Omental fat pad (tissue), 4 donors: ENCODE measurements around the gene NWD2. TPM values are rescaled to one million over a fixed set of nuclear protein-coding genes. Genes with fewer than 3 reads are reported as not detected.

Experiments
- ATAC-seq: fragments of 150-250 bp; one replicate; pipeline ENCODE4 v1.9.1; 2016; ENCODE audit warnings: mild to moderate bottlenecking, moderate library complexity; ENCODE audit not compliant: low FRiP score
- DNase-seq: peaks from one replicate; pipeline ENCODE4 v3.0.0-alpha.2; 2019; ENCODE audit warnings: low spot score
- CTCF ChIP-seq, 3 donors: fragments of 450-650 bp; IDR thresholded peaks; one replicate each; pipeline ENCODE4 v1.5.1; 2016 to 2017; ENCODE audit warnings: antibody characterized with exemption in 3 of 3, mild to moderate bottlenecking in 3 of 3, moderate library complexity in 2 of 3
- total RNA-seq, 4 donors: library from RNA; depleted of rRNA; stranded (reverse); fragments of >200 nt; gene quantifications; one replicate each; pipeline ENCODE4 v1.1.0, GENCODE V29; 2016

The NWD2 gene
- total RNA-seq, 4 donors from 2014 or later: 2.0 to 21.2 (median 11.4) TPM

- ATAC-seq: no peak
- no peak for DNase-seq
- TF ChIP-seq CTCF (IDR thresholded peaks at IDR 0.05): no peak
Observed at GRCh38 chr4:37322122-37322521, 77.6 kb downstream of the NWD2 start.

DNA sequence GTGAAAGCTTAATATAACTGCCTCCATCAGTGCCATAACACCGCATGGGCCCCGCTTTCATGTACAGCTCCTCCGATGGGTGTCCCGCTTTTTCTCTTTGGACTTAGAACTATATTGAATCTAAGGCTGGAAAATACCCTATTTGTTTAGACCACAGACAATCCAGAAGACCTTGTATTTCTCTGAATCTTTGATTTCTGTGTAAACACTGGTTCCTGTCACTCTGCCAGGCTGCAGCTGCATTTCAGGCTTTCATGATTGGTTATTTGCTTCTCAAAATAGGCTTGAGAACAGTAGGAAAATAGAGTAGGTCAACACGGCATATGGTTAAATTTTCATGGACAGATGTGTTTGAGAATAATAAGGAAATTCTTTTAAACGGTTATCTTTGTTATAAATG lies 80.0 kb downstream of the NWD2 start:
- ATAC-seq (no peak), DNase-seq (no peak)
- no peak for TF ChIP-seq CTCF (IDR thresholded peaks at IDR 0.05)

DNA sequence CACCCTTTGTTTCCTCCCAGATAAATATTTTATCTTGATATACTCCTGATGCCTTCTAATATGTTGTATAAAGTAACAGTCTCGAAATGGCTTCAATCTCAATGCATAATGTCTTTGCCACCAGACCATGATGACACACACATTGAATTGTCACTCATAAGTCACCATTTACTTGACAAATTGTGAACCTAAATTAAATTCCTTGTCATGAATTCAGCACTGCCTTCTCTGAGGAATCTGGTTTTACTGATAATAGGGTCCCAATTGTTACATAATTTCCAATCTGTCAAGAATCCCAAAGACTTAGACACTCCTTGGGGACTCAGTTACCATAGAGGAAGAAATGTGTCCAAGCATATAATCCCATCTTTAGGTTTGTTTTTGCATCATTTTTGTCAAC lies 82.3 kb downstream of the NWD2 start:
- no peak for ATAC-seq
- no peak for DNase-seq
- no peak for TF ChIP-seq CTCF (IDR thresholded peaks at IDR 0.05)

DNA sequence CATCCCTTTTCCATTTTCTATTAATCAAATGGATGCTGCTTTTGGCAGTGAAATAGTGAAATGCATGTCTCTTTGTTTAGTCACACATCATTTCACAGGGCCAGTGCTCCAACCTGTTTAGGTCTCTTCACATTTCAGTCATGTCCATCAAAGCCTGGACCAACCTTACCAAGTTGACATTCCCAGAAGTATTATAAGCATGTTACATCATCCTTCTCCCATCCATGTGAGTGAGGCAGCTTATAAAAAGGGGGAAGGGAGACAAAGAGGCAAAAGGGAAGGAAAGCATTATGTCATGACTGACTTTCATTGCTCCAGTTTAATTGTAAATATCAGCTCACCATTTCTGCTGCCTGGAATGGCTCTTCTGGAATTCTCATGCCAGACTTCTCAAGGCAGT lies 94.4 kb downstream of the NWD2 start:
- DNase-seq (no peak), ATAC-seq (no peak)
- TF ChIP-seq CTCF (IDR thresholded peaks at IDR 0.05): no peak

- DNase-seq (no peak), ATAC-seq (no peak)
- TF ChIP-seq CTCF (IDR thresholded peaks at IDR 0.05): no peak
Observed at GRCh38 chr4:37358748-37359147, 114.2 kb downstream of the NWD2 start.

DNA sequence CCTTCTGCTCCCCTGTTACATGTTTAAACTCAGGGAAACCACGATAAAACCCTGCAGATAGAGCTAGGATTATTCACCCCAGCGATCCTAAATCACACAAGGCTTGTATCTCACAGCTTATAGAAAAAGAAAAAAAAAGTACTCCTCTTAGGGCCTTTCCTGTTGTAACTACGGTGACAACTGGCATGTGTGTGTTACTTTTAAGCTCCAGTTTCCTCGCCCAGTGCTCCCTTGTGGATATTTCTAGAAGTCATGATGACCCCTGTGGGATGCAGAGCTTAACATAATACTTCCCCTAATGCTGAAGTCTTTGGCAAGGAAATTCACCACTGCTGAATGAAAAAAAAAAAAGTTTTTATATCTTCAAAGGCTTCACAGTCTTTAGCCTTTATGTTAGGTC lies 114.7 kb downstream of the NWD2 start:
- DNase-seq (no peak), ATAC-seq (no peak)
- no peak for TF ChIP-seq CTCF (IDR thresholded peaks at IDR 0.05)

GRCh38 chr4:37365888-37366287 lies 121.3 kb downstream of the NWD2 start:
- DNase-seq (no peak), ATAC-seq (no peak)
- TF ChIP-seq CTCF (IDR thresholded peaks at IDR 0.05): no peak
